Neutrophil (primary cell): Measurements from ENCODE around the gene IPO9.

Experiments used
- H3K27ac ChIP-seq: fragments of 200-600 bp; sonication (generic); 2 replicates; pipeline ENCODE4 v1.5.1; 2016; ENCODE audit warnings: mild to moderate bottlenecking, moderate library complexity
- H3K27me3 ChIP-seq: fragments of 200-600 bp; sonication (generic); 2 replicates; pipeline ENCODE4 v1.6.0; 2016; ENCODE audit warnings: mild to moderate bottlenecking
- H3K36me3 ChIP-seq: fragments of 200-600 bp; sonication (generic); 2 replicates; pipeline ENCODE4 v1.5.1; 2017
- H3K4me1 ChIP-seq, 2 experiments: fragments of 200-600 bp in 1 of 2; sonication (generic) in 1 of 2; 1 replicate in 1 of 2; 2 replicates in 1 of 2; pipeline versions ENCODE4 v1.5.1 to v1.6.1; 2013 to 2016; ENCODE audit warnings: low read depth in 1 of 2, low read length in 1 of 2, mild to moderate bottlenecking in 1 of 2, moderate library complexity in 1 of 2; ENCODE audit not compliant: control insufficient read depth in 1 of 2, insufficient read depth in 1 of 2
- H3K4me3 ChIP-seq, 2 experiments: fragments of 200-600 bp in 1 of 2; sonication (generic) in 1 of 2; 1 replicate in 1 of 2; 2 replicates in 1 of 2; pipeline ENCODE4 v1.5.1; 2013 to 2016; ENCODE audit warnings: low read depth in 1 of 2, low read length in 1 of 2, mild to moderate bottlenecking in 1 of 2, moderate library complexity in 1 of 2
- H3K9me3 ChIP-seq: fragments of 200-600 bp; sonication (generic); 2 replicates; pipeline ENCODE4 v1.5.1; 2016
- CTCF ChIP-seq: fragments of 200-600 bp; sonication (generic); IDR thresholded peaks from 2 replicates; pipeline ENCODE4 v1.5.1; 2016; ENCODE audit warnings: antibody characterized with exemption

IPO9 gene

GRCh38 chr1:201911826-201912571, 83.0 kb downstream of the IPO9 start:
- TF ChIP-seq CTCF: no peak

DNA sequence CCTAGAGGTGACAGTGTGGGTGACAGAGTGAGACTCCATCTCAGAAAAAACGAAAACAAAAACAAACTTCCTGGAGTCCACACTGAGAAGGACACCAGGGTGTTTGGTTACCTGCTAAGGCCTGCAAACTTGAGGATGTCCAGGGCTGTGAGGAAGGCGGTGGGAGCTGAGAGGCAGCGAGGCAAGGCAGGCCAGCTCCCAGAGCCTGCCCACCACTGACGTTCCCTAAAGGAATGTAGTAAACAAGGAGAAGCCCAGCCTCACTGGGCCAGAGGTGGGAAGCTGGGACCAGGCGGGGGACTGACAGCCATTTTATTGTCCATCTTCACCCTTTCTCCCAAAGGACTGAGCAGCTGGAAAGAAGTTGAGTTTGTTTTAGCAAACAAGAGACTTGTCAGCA, 83.9 kb downstream of the IPO9 start:
- no peak for TF ChIP-seq CTCF
- Histone ChIP-seq H3K4me1 (no peaks in the 10 kb centered on the region), H3K27ac (no peak overlapping the region), H3K4me3 (no peak overlapping the region), H3K27me3 (peaks cover 9% of the 10 kb centered on the region), H3K36me3 (no peaks in the 10 kb centered on the region), H3K9me3 (no peaks in the 10 kb centered on the region)

More at GRCh38 chr1:201911826-201912571, 83.0 kb downstream of the IPO9 start:
- Histone ChIP-seq H3K27ac (no peak overlapping the region), H3K36me3 (no peaks in the 10 kb centered on the region), H3K9me3 (no peaks in the 10 kb centered on the region), H3K4me3 (no peak overlapping the region), H3K4me1 (no peaks in the 10 kb centered on the region), H3K27me3 (peaks cover 6% of the 10 kb centered on the region)

DNA sequence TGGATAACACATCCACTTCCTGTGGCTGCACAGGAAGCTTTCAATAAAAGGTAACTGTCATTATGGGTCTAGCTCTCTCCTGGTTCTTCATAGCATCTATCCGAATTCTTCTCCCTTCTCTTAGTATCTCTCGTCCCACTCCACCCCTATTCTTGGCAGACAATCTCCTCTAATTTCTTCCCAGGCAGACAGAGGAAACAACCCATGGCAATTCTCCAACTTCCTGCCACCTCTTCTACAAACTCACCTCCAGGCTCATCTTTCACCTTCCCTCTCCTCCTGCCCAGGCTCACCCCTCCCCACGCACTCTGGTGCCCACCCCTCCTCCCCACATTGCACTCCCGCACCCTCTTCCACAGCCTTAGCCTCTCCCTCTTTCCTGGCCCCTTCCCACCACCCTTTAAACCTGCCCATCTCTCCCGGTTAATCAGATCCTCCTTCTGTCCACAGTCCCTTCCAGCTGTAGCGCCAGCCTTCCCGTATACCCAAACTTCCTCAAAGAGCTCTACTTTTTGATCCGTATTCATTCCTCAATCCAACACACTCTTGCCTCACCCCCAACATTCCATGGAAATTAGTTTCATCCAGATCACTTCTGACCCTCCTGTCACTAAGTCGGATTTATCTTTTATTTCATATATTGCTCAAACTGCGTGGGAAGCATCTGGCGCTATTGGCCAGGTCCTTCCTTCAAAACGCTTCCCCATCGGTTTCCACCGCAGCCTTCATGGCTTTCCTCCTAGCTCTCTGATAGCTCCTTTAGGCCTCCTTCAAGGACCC, 85.7 kb downstream of the IPO9 start:
- Histone ChIP-seq H3K27me3 (peaks cover 9% of the 10 kb centered on the region), H3K4me1 (no peaks in the 10 kb centered on the region), H3K9me3 (no peaks in the 10 kb centered on the region), H3K27ac (no peak overlapping the region), H3K36me3 (no peaks in the 10 kb centered on the region), H3K4me3 (no peak overlapping the region)
- TF ChIP-seq CTCF: no peak

DNA sequence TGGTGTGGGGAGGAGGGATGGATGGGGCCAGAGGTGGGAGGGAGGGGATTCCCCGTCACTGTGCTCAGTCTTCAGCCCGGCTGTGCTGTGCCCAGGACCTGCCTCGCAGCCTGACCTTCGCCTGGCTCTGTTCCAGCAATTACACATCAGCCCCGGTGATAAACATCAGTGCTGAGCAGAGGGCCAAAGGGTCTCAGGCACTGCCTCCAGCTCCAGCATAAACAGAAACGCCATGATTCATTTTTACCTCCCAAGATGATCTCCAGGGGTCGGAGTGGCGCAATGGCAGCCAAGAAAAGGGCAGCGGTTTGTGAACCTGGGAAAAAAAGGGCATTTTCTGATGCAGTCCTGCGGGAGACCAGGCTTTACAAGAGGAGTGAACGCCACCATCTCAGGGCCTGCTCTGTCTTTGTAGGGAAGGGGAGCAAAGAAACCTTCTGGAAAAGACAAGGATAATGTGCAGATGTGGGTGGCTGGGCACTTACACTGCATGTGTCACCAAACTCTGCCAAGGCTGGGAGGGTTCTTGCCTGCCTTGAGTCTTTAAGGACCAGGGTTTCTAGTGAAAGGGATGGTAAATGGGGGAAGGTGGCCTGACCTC, 87.8 kb downstream of the IPO9 start:
- H3K4me1 ChIP-seq: no peaks in the 10 kb centered on the region
- no peaks in the 10 kb centered on the region for H3K9me3 ChIP-seq
- H3K27me3 ChIP-seq: peaks cover 9% of the 10 kb centered on the region
- H3K4me3 ChIP-seq: no peak overlapping the region
- H3K36me3 ChIP-seq: no peaks in the 10 kb centered on the region
- no peak for TF ChIP-seq CTCF
- no peak overlapping the region for H3K27ac ChIP-seq

DNA sequence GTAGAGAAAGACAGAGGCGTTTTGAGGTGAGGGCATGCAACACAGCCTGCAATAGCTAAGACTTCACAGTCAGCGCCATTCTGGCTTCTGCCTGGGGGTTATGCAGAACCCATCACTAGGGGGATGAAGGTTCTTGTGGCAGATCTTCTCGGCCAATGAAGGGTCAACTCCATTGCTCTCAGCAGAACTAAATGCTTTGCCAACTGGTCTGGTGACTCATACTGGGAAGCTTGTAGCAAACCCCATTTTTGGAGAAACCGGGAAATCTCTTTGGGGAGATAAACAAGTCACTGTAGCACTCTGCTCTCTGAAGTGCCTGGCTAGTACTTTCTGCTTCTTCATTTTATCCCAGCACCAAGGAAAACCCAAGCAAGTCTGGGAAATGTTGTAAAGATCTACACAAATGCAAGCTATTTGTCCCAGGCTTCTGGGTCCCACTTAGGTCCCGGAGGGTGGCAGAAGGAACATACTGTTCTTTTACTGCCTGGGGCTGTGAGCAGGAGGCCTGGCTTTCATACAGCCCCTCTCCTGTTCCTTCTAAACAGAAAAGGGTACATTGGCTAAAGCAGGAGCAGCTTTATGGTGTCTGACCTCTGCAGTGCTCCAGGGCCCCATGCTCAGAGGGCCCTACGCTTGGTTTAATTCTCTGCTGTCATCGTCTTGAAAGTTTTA, 88.5 kb downstream of the IPO9 start:
- no peak overlapping the region for H3K27ac ChIP-seq
- no peaks in the 10 kb centered on the region for H3K4me1 ChIP-seq
- TF ChIP-seq CTCF: no peak
- H3K36me3 ChIP-seq: no peaks in the 10 kb centered on the region
- peaks cover 9% of the 10 kb centered on the region for H3K27me3 ChIP-seq
- H3K4me3 ChIP-seq: no peak overlapping the region
- no peaks in the 10 kb centered on the region for H3K9me3 ChIP-seq
